H1 (cell line): Measurements from ENCODE around the gene ELMOD1. TPM values are rescaled to one million over a fixed set of nuclear protein-coding genes. Genes with fewer than 3 reads are reported as not detected.

ENCODE experiments used
- CTCF ChIA-PET: fragments of 300-600 bp; sonication (Branson Sonifier 250); formaldehyde crosslinking; loops from one replicate; lab custom pipeline; 2021; ENCODE audit not compliant: partially characterized antibody; lab: Charles Lee
- POLR2A ChIA-PET: fragments of 300-600 bp; sonication (Branson Sonifier 250); formaldehyde crosslinking; loops from one replicate; lab custom pipeline; 2021; ENCODE audit warnings: inconsistent platforms; ENCODE audit not compliant: partially characterized antibody; lab: Charles Lee
- DNase-seq, 2 experiments: peaks; one replicate each; pipeline versions ENCODE4 v3.0.0 to v3.0.0-alpha.2; 2010 to 2022; ENCODE audit warnings: low spot score in 2 of 2, low read depth in 1 of 2, mixed read lengths in 1 of 2
- FAIRE-seq: peaks from 2 replicates; lab custom pipeline; 2011; peaks lifted over from hg19 to GRCh38; lab: Jason Lieb, UNC
- H2AFZ ChIP-seq: 2 replicates; pipeline ENCODE4 v1.8.1; 2012; ENCODE audit warnings: low read length, inconsistent platforms
- H2AK5ac ChIP-seq: 2 replicates; pipeline ENCODE4 v1.6.1; 2013; ENCODE audit warnings: low read depth, low read length
- H2BK120ac ChIP-seq: replicated peaks from 2 replicates; pipeline ENCODE3; 2013; ENCODE audit warnings: low read depth, low read length, inconsistent platforms
- H2BK12ac ChIP-seq: 2 replicates; pipeline ENCODE4 v1.6.1; 2013; ENCODE audit warnings: low read depth, low read length
- H2BK15ac ChIP-seq: 2 replicates; pipeline ENCODE4 v1.6.1; 2013; ENCODE audit warnings: low read length
- H2BK20ac ChIP-seq: 2 replicates; pipeline ENCODE4 v1.6.1; 2013; ENCODE audit warnings: low read length
- H2BK5ac ChIP-seq: 2 replicates; pipeline ENCODE4 v1.6.1; 2013; ENCODE audit warnings: low read depth, low read length
- H3K14ac ChIP-seq: 2 replicates; pipeline ENCODE4 v1.6.1; 2013; ENCODE audit warnings: inconsistent platforms; ENCODE audit not compliant: insufficient read length
- H3K18ac ChIP-seq: 2 replicates; pipeline ENCODE4 v1.6.1; 2013; ENCODE audit warnings: low read length; ENCODE audit errors: extremely low read depth
- H3K23ac ChIP-seq: 2 replicates; pipeline ENCODE4 v1.6.1; 2013; ENCODE audit warnings: inconsistent platforms; ENCODE audit not compliant: insufficient read length
- H3K23me2 ChIP-seq: 2 replicates; pipeline ENCODE4 v1.6.1; 2013; ENCODE audit warnings: low read depth, low read length
- H3K27ac ChIP-seq: 2 replicates; pipeline ENCODE4 v1.6.1; 2011; ENCODE audit warnings: low read depth, low read length, inconsistent platforms
- H3K27me3 ChIP-seq, 4 experiments: replicated peaks in 1 of 4; 1 replicate in 1 of 4; 2 replicates in 3 of 4; pipeline versions ENCODE4 v1.6.1 to v1.8.1; 2011 to 2013; ENCODE audit warnings: low read length in 3 of 4, mild to moderate bottlenecking in 3 of 4, inconsistent platforms in 2 of 4, mixed read lengths in 2 of 4, moderate library complexity in 1 of 4; ENCODE audit not compliant: control insufficient read depth in 3 of 4, insufficient read depth in 3 of 4; ENCODE audit errors: extremely low read depth in 1 of 4
- H3K36me3 ChIP-seq, 4 experiments: 2 replicates each; pipeline versions ENCODE4 v1.6.1 to v1.8.1; 2011 to 2013; ENCODE audit warnings: mild to moderate bottlenecking in 4 of 4, low read length in 3 of 4, moderate library complexity in 2 of 4, control low read depth in 1 of 4, inconsistent platforms in 1 of 4; ENCODE audit not compliant: insufficient read depth in 4 of 4, control insufficient read depth in 2 of 4
- H3K4ac ChIP-seq: replicated peaks from 2 replicates; pipeline ENCODE3; 2013; ENCODE audit warnings: low read length, low read depth, mixed read lengths, inconsistent platforms; ENCODE audit not compliant: insufficient read length
- H3K4me1 ChIP-seq, 4 experiments: replicated peaks in 1 of 4; 1 replicate in 1 of 4; 2 replicates in 3 of 4; pipeline versions ENCODE4 v1.6.1 to v1.8.1; 2011 to 2013; ENCODE audit warnings: low read length in 3 of 4, inconsistent platforms in 2 of 4, mixed read lengths in 1 of 4; ENCODE audit not compliant: insufficient read depth in 4 of 4, control insufficient read depth in 3 of 4
- H3K4me2 ChIP-seq, 2 experiments: 2 replicates each; pipeline versions ENCODE4 v1.6.1 to v1.8.1; 2011 to 2013; ENCODE audit warnings: low read depth in 2 of 2, low read length in 2 of 2, control low read depth in 1 of 2, inconsistent platforms in 1 of 2, mild to moderate bottlenecking in 1 of 2; ENCODE audit not compliant: insufficient read depth in 1 of 2
- H3K4me3 ChIP-seq, 4 experiments: fragments of 200-600, 300-600 bp in 1 of 4; sonication (generic), shearing (Covaris generic), sonication (Bioruptor Twin) in 1 of 4; 2 replicates each; pipeline versions ENCODE4 v1.5.1 to v1.8.1; 2011 to 2016; ENCODE audit warnings: low read length in 4 of 4, low read depth in 3 of 4, control low read depth in 2 of 4, inconsistent platforms in 2 of 4, mild to moderate bottlenecking in 2 of 4, mixed read lengths in 1 of 4, moderate library complexity in 1 of 4; ENCODE audit not compliant: insufficient read depth in 2 of 4; ENCODE audit errors: extremely low read depth in 1 of 4
- H3K56ac ChIP-seq: replicated peaks from 2 replicates; pipeline ENCODE3; 2013; ENCODE audit warnings: low read depth, mild to moderate bottlenecking, mixed read lengths, low read length, inconsistent platforms; ENCODE audit not compliant: insufficient read length
- H3K79me1 ChIP-seq: 2 replicates; pipeline ENCODE4 v1.6.1; 2013; ENCODE audit warnings: low read depth, low read length, control low read depth
- H3K79me2 ChIP-seq, 2 experiments: 2 replicates each; pipeline versions ENCODE4 v1.6.1 to v1.8.1; 2012 to 2013; ENCODE audit warnings: low read length in 2 of 2, mild to moderate bottlenecking in 2 of 2, inconsistent platforms in 1 of 2; ENCODE audit not compliant: insufficient read depth in 2 of 2, control insufficient read depth in 1 of 2
- H3K9ac ChIP-seq, 4 experiments: replicated peaks in 1 of 4; 1 replicate in 1 of 4; 2 replicates in 3 of 4; pipeline versions ENCODE4 v1.6.1 to v1.8.1; 2011 to 2013; ENCODE audit warnings: low read depth in 3 of 4, low read length in 3 of 4, control low read depth in 2 of 4, mild to moderate bottlenecking in 2 of 4, moderate library complexity in 2 of 4, inconsistent platforms in 1 of 4; ENCODE audit errors: extremely low read depth in 1 of 4
- H3K9me3 ChIP-seq, 2 experiments: 2 replicates each; pipeline versions ENCODE4 v1.6.1 to v1.8.1; 2012 to 2013; ENCODE audit warnings: mild to moderate bottlenecking in 2 of 2, moderate library complexity in 2 of 2, control low read depth in 1 of 2, inconsistent platforms in 1 of 2, low read depth in 1 of 2, low read length in 1 of 2, mixed read lengths in 1 of 2; ENCODE audit not compliant: insufficient read depth in 2 of 2
- H4K20me1 ChIP-seq, 2 experiments: replicated peaks in 1 of 2; 2 replicates each; pipeline versions ENCODE3 to v1.8.1; 2011 to 2013; ENCODE audit warnings: inconsistent platforms in 2 of 2, low read length in 2 of 2, mild to moderate bottlenecking in 1 of 2; ENCODE audit not compliant: insufficient read depth in 2 of 2, control insufficient read depth in 1 of 2
- H4K5ac ChIP-seq: 2 replicates; pipeline ENCODE4 v1.6.1; 2013; ENCODE audit warnings: low read length, low read depth, mixed read lengths, inconsistent platforms; ENCODE audit not compliant: insufficient read length
- H4K8ac ChIP-seq: 2 replicates; pipeline ENCODE4 v1.8.0; 2013; ENCODE audit warnings: mild to moderate bottlenecking, moderate library complexity, low read length, inconsistent platforms; ENCODE audit not compliant: insufficient read depth; ENCODE audit errors: extremely low read depth
- H4K91ac ChIP-seq: replicated peaks from 2 replicates; pipeline ENCODE3; 2013; ENCODE audit warnings: low read length, mixed read lengths, inconsistent platforms; ENCODE audit not compliant: insufficient read length
- BCL11A ChIP-seq, 2 experiments: IDR thresholded peaks; one replicate each; pipeline ENCODE4 v1.6.1; 2011; ENCODE audit warnings: low read depth in 2 of 2, low read length in 2 of 2, mild to moderate bottlenecking in 2 of 2
- PHF8 ChIP-seq: fragments of 200-600 bp; sonication (generic); conservative IDR thresholded peaks from 2 replicates; pipeline ENCODE4 v1.7.1; 2012; ENCODE audit warnings: low read depth, mild to moderate bottlenecking, inconsistent platforms, low read length, moderate library complexity
- POU5F1 ChIP-seq: IDR thresholded peaks from 2 replicates; pipeline ENCODE4 v1.6.1; 2011; ENCODE audit warnings: low read depth, mild to moderate bottlenecking, low read length, moderate library complexity
- RAD21 ChIP-seq, 2 experiments: IDR thresholded peaks in 1 of 2; conservative IDR thresholded peaks in 1 of 2; 2 replicates each; pipeline ENCODE4 v1.6.1; 2011; ENCODE audit warnings: low read depth in 2 of 2, low read length in 2 of 2, improper control_type of control experiment in 1 of 2, inconsistent platforms in 1 of 2, mild to moderate bottlenecking in 1 of 2, moderate library complexity in 1 of 2
- WGBS, 2 experiments: shearing (Covaris generic) in 1 of 2; methylation state at CpG; one replicate each; pipeline versions ENCODE4 v1.1.6 to v1.1.7; 2013 to 2015; ENCODE audit warnings: low lambda C conversion rate in 2 of 2, mixed read lengths in 2 of 2, inconsistent platforms in 1 of 2, low coverage in 1 of 2, missing lambda C conversion rate in 1 of 2; ENCODE audit not compliant: insufficient replicate concordance in 2 of 2, insufficient coverage in 1 of 2, insufficient read length in 1 of 2; ENCODE audit errors: extremely low coverage in 1 of 2, missing lambda C conversion rate in 1 of 2; 5-methylcytosine and 5-hydroxymethylcytosine counted together
- polyA plus RNA-seq, 7 experiments: library from polyadenylated mRNA; depleted of rRNA in 3 of 7; stranded (reverse) in 5 of 7; unstranded in 2 of 7; fragments of >200 nt in 5 of 7; fragments of 200-250 nt in 2 of 7; gene quantifications; 1 replicate in 5 of 7; 2 replicates in 1 of 7; 4 replicates in 1 of 7; pipeline versions ENCODE4 v1.2.1 to v1.2.3, GENCODE V29; 2011 to 2013; ENCODE audit warnings: missing spikeins in 2 of 7, mixed read lengths in 2 of 7
- total RNA-seq: library from RNA; stranded (reverse); fragmentation: NEBNext Ultra II Directional; extraction: Animal tissue kit (Norgen Biotek cat#: 25700); gene quantifications from 2 replicates; pipeline ENCODE4 v1.2.1, GENCODE V29; 2021
- TF ChIP-seq, protein P1 (sequence below): IDR thresholded peaks from 2 replicates; pipeline ENCODE4 v1.6.1; 2011; ENCODE audit warnings: low read length, improper control_type of control experiment

ELMOD1 gene
- total and polyA plus RNA-seq, 2 of the 8 experiments (the other 6 are each of a cell fraction or from before 2014, with no cell fraction given) = 0.47 to 1.6 TPM

DNA sequence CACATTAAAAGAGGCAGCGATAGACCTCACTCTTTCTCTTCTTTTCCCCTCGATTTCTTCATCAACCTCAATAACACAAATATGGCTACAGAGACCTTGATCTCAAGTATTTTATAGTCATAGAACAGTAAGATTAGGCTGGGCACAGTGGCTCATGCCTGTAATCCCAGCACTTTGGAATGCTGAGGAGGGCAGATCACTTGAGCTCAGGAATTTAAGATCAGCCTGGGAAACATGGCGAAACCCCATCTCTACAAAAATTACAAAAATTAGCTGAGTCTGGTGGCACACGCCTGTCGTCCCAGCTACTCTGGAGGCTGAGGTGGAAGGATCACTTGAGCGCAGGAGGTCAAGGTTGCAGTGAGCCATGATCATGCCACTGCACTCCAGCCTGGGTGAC lies 106.3 kb downstream of the ELMOD1 start:
- peaks cover 0 to 6% (median 0%) of the 10 kb centered on the region in 4 experiments; a peak in 1 of 7 replicates for H3K4me1 ChIP-seq
- H3K18ac ChIP-seq = no peak overlapping the region
- FAIRE-seq (no peak), DNase-seq (no peak)
- no peaks in the 10 kb centered on the region for H3K23me2 ChIP-seq
- no peak overlapping the region for H3K56ac ChIP-seq
- no peak overlapping the region for H4K5ac ChIP-seq
- WGBS, 2 experiments = 80% methylated on average over 6 of the region's 6 CpGs; no CpG with 5 or more reads in 1 of the 2 experiments
- no peak overlapping the region for H2BK12ac ChIP-seq
- H4K91ac ChIP-seq = no peak overlapping the region
- H3K4ac ChIP-seq = no peak overlapping the region
- H3K14ac ChIP-seq = no peak overlapping the region
- H3K79me2 ChIP-seq = no peaks in the 10 kb centered on the region
- no peak overlapping the region for H3K23ac ChIP-seq
- H3K4me2 ChIP-seq = no peak overlapping the region
- no peak overlapping the region for H2BK15ac ChIP-seq
- no peaks in the 10 kb centered on the region for H3K9me3 ChIP-seq
- no peaks in the 10 kb centered on the region for H3K27me3 ChIP-seq
- POLR2A ChIA-PET = no interaction called here
- H4K20me1 ChIP-seq = no peaks in the 10 kb centered on the region
- H3K79me1 ChIP-seq = no peaks in the 10 kb centered on the region
- H3K4me3 ChIP-seq = no peak overlapping the region
- H2BK20ac ChIP-seq = no peak overlapping the region
- no peak overlapping the region for H2BK5ac ChIP-seq
- TF ChIP-seq POU5F1 (no peak), RAD21 (IDR thresholded peaks at IDR 0.05 in 1 of 2, conservative IDR thresholded peaks at IDR 0.05 in 1 of 2; ENCODE audit: low read depth in 2 of 2, low read length in 2 of 2) (no peak), PHF8 (no peak), BCL11A (IDR thresholded peaks at IDR 0.05; ENCODE audit: low read depth in 2 of 2, low read length in 2 of 2) (no peak)
- TF ChIP-seq, protein P1, sequence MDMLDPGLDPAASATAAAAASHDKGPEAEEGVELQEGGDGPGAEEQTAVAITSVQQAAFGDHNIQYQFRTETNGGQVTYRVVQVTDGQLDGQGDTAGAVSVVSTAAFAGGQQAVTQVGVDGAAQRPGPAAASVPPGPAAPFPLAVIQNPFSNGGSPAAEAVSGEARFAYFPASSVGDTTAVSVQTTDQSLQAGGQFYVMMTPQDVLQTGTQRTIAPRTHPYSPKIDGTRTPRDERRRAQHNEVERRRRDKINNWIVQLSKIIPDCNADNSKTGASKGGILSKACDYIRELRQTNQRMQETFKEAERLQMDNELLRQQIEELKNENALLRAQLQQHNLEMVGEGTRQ = no peak
- TF ChIP-seq, all 59 proteins: peak for 0
- no peak overlapping the region for H4K8ac ChIP-seq
- no peak overlapping the region for H2AK5ac ChIP-seq
- H2AFZ ChIP-seq = no peak overlapping the region
- no peak overlapping the region for H2BK120ac ChIP-seq
- no peak overlapping the region for H3K9ac ChIP-seq
- no peak overlapping the region for H3K27ac ChIP-seq
- CTCF ChIA-PET = interaction anchor here (0.7 to 9.5 kb wide), 7 partner anchors 12 to 120 kb away, joined by 3 to 102 read pairs (median 4); no protein-coding TSS in a partner anchor
- no peaks in the 10 kb centered on the region for H3K36me3 ChIP-seq
